Measurements from ENCODE around the gene OOSP4B. TPM values are rescaled to one million over a fixed set of nuclear protein-coding genes. Genes with fewer than 3 reads are reported as not detected.
"Not testable (repeated sequence)": the region's sequence is repeated elsewhere in the genome, so short reads cannot be mapped to it uniquely, and the experiment has no call there.

The OOSP4B gene
- total RNA-seq, result not detected

DNA sequence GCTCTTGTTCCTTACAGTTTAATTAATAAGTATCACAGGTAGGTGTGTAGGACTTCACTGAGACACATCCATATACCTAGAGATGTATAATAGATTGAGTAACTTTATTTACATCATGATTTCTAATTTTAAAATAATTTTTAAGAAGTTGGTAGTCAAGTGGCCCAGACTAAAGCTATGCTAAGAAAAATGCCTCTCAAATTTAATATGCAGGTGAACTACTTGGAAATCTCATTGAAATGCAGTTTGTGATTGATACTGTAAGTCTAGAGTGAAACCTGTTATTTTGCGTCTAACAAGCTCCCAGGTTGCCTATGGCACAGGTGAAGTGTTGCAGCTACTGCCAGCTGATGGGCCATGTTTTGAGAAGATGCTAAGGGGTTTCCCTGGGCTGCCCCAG lies at the start of gene OOSP4B:
TSS of gene OOSP4B (plus strand) at position 301 of the 400 bp plus-strand sequence.
- Histone ChIP-seq H3K27me3 (replicated peaks; ENCODE audit: insufficient read depth) (no peaks in the 10 kb centered on the region), H3K27ac (no peak within 1 kb of the TSS), H3K4me1 (ENCODE audit: control insufficient read depth in 1 of 2, low read depth in 2 of 2) (no peaks in the 10 kb centered on the region), H3K9me3 (no peaks in the 10 kb centered on the region), H3K36me3 (no peaks in the 10 kb centered on the region), H3K4me3 (no peak within 1 kb of the TSS)
- TF ChIP-seq, protein P1, sequence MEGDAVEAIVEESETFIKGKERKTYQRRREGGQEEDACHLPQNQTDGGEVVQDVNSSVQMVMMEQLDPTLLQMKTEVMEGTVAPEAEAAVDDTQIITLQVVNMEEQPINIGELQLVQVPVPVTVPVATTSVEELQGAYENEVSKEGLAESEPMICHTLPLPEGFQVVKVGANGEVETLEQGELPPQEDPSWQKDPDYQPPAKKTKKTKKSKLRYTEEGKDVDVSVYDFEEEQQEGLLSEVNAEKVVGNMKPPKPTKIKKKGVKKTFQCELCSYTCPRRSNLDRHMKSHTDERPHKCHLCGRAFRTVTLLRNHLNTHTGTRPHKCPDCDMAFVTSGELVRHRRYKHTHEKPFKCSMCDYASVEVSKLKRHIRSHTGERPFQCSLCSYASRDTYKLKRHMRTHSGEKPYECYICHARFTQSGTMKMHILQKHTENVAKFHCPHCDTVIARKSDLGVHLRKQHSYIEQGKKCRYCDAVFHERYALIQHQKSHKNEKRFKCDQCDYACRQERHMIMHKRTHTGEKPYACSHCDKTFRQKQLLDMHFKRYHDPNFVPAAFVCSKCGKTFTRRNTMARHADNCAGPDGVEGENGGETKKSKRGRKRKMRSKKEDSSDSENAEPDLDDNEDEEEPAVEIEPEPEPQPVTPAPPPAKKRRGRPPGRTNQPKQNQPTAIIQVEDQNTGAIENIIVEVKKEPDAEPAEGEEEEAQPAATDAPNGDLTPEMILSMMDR (IDR thresholded peaks at IDR 0.05), result no peak
- no peak for DNase-seq (ENCODE audit: low spot score)
- no peak for ATAC-seq (ENCODE audit: insufficient number of reproducible peaks, low FRiP score, low read depth)

DNA sequence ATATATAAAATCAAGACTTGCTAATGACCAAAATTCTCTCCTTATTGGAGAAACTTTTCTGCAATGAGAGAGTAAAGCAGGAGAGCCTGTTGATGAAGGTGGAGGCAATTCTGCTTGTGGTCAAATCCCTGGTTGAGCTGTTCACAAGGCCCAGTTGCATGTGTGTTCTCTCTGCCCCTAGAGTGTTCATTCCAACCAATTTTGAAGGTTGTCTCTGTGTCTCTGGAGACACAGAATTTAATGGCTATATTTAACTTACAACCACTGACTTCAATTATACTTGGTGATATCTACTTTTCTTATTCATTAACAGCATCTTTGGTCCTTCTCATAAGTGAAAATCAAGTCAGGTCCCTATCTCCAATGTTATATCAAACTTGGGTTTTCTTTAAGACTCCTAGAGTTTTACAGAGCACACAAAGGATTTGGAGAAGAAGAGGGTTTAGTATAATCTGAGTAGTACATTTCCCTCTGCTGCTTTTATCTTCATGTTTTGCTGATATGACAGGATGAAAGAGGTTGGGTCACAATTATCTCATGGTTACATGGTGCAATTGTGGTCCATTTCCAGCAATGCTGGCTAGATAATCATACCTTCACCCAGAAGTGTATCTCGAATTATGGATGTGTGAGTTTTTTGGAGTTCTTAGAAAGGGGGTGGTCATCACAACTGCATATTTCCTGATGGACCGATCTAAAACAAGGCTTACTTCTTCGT lies 49.1 kb upstream of the OOSP4B start:
- no peak for ATAC-seq (ENCODE audit: insufficient number of reproducible peaks, low FRiP score, low read depth)
- no peak for DNase-seq (ENCODE audit: low spot score)

DNA sequence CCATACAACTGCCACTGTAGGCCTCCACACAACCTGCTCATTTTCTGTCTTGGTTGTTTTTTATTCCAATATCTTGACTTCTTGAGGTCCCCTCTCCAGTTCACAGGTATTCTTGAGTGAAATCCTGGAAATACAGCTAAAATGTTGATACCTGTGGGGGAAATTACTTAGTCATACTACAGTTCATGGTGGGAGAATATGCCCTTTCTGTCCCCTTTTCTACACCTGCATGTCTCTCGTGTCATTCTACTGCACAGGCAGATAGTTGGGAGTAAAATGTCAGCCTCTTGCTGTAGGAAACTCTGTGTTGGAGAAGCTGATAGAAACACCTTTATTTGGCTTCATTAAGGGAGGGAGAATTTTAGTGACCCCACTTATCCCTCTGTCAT lies 48.6 kb upstream of the OOSP4B start:
- Histone ChIP-seq H3K27me3 (replicated peaks; ENCODE audit: insufficient read depth) (no peaks in the 10 kb centered on the region), H3K4me3 (no peak overlapping the region), H3K27ac (no peak overlapping the region), H3K36me3 (no peaks in the 10 kb centered on the region), H3K4me1 (ENCODE audit: control insufficient read depth in 1 of 2, low read depth in 2 of 2) (no peaks in the 10 kb centered on the region), H3K9me3 (no peaks in the 10 kb centered on the region)
- DNase-seq (ENCODE audit: low spot score) (no peak), ATAC-seq (ENCODE audit: insufficient number of reproducible peaks, low FRiP score, low read depth) (no peak)
- TF ChIP-seq, protein P1 (IDR thresholded peaks at IDR 0.05), result no peak

More for the DNA sequence above, 49.1 kb upstream of the OOSP4B start:
- Histone ChIP-seq H3K4me3 (no peak overlapping the region), H3K9me3 (no peaks in the 10 kb centered on the region), H3K36me3 (no peaks in the 10 kb centered on the region), H3K4me1 (ENCODE audit: control insufficient read depth in 1 of 2, low read depth in 2 of 2) (no peaks in the 10 kb centered on the region), H3K27ac (no peak overlapping the region), H3K27me3 (replicated peaks; ENCODE audit: insufficient read depth) (no peaks in the 10 kb centered on the region)
- TF ChIP-seq, protein P1 (IDR thresholded peaks at IDR 0.05), result no peak

- Histone ChIP-seq H3K27me3 (replicated peaks; ENCODE audit: insufficient read depth) (no peaks in the 10 kb centered on the region), H3K4me1 (ENCODE audit: control insufficient read depth in 1 of 2, low read depth in 2 of 2) (no peaks in the 10 kb centered on the region), H3K4me3 (no peak overlapping the region), H3K9me3 (no peaks in the 10 kb centered on the region), H3K27ac (no peak overlapping the region), H3K36me3 (no peaks in the 10 kb centered on the region)
- ATAC-seq (ENCODE audit: insufficient number of reproducible peaks, low FRiP score, low read depth), result no peak
- TF ChIP-seq, protein P1 (IDR thresholded peaks at IDR 0.05), result no peak
- DNase-seq (ENCODE audit: low spot score), result no peak
Measured at GRCh38 chr11:59973097-59973496, 43.9 kb upstream of the OOSP4B start.

DNA sequence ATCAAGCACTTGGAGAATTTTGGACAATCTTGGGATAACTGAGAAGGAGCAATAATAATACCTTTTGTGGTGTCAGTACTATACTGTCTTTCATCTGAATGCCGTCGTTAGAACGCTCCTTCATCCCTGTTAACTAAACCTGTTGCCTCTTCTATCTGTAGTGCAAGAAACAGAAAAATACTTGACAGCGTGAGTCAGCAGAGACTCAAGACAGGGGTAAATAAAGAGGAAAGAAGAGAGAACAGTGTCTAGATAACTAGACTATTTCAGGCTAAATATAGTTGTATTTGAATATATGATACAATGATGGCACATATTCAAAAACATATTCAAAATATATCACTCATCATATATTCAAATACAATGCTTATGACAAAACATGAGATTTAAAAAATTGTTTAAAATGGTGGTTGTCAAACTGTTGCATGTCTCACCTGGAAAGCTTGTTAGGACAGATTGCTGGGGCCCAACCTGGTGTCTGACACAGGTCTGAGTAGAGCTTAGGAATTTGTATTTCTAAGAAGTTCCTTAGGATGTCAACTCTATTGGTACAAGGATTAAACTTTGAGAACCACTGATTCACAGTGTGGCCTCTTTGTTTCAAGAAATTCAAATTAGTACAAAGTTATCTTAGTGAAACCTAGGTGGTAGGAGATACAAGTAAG lies 35.7 kb upstream of the OOSP4B start:
- Histone ChIP-seq H3K27me3 (replicated peaks; ENCODE audit: insufficient read depth) (no peaks in the 10 kb centered on the region), H3K4me3 (no peak overlapping the region), H3K36me3 (no peaks in the 10 kb centered on the region), H3K9me3 (no peaks in the 10 kb centered on the region), H3K27ac (no peak overlapping the region), H3K4me1 (ENCODE audit: control insufficient read depth in 1 of 2, low read depth in 2 of 2) (no peaks in the 10 kb centered on the region)
- TF ChIP-seq, protein P1 (IDR thresholded peaks at IDR 0.05), result no peak
- no peak for ATAC-seq (ENCODE audit: insufficient number of reproducible peaks, low FRiP score, low read depth)
- DNase-seq (ENCODE audit: low spot score), result no peak

DNA sequence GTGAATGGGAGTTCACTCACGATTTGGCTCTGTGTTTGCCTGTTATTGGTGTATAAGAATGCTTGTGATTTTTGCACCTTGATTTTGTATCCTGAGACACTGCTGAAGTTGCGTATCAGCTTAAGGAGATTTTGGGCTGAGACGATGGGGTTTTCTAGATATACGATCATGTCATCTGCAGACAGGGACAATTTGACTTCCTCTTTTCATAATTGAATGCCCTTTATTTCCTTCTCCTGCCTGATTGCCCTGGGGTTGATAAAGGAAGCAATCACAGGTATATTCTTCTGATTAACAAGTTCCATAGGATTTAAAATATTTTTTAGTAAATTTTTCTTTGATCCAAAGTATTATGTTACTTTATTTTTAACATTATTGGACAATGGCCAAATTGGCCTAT lies 34.9 kb upstream of the OOSP4B start:
- H3K4me1 ChIP-seq (ENCODE audit: control insufficient read depth in 1 of 2, low read depth in 2 of 2); H3K4me3 ChIP-seq; H3K36me3 ChIP-seq; H3K27me3 ChIP-seq (replicated peaks; ENCODE audit: insufficient read depth); H3K27ac ChIP-seq; ATAC-seq (ENCODE audit: insufficient number of reproducible peaks, low FRiP score, low read depth); H3K9me3 ChIP-seq; DNase-seq (ENCODE audit: low spot score): not testable (repeated sequence)
